Immature natural killer cell (primary cell): Measurements from ENCODE around the gene LITAFD. TPM values are rescaled to one million over a fixed set of nuclear protein-coding genes. Genes with fewer than 3 reads are reported as not detected.
A peak's percentile ranks its signal among the peaks of the same experiment; 100 is the strongest.
"Not testable (repeated sequence)": the region's sequence is repeated elsewhere in the genome, so short reads cannot be mapped to it uniquely, and the experiment has no call there.

Experiments used
- DNase-seq, 3 donors: peaks; one replicate each; pipeline ENCODE4 v3.0.0; 2022; ENCODE audit warnings: mixed read lengths in 1 of 3
- H3K27ac Mint-ChIP-seq, 6 donors: one replicate each; pipeline ENCODE4 v1.8.0; 2020; ENCODE audit warnings: mixed read lengths in 6 of 6, mild to moderate bottlenecking in 5 of 6, inconsistent platforms in 4 of 6, moderate library complexity in 3 of 6
- H3K27me3 Mint-ChIP-seq, 3 donors: one replicate each; pipeline ENCODE4 v1.8.0; 2020 to 2021; ENCODE audit warnings: low read depth in 3 of 3, mild to moderate bottlenecking in 3 of 3, mixed read lengths in 3 of 3, moderate library complexity in 3 of 3, inconsistent platforms in 1 of 3
- H3K36me3 Mint-ChIP-seq, 3 donors: one replicate each; pipeline ENCODE4 v1.8.0; 2020; ENCODE audit warnings: mixed read lengths in 3 of 3, inconsistent platforms in 2 of 3, mild to moderate bottlenecking in 2 of 3
- H3K4me1 Mint-ChIP-seq, 2 donors: one replicate each; pipeline ENCODE4 v1.8.0; 2020; ENCODE audit warnings: inconsistent platforms in 2 of 2, mild to moderate bottlenecking in 2 of 2, mixed read lengths in 2 of 2, moderate library complexity in 1 of 2
- H3K4me3 Mint-ChIP-seq, 5 donors: one replicate each; pipeline ENCODE4 v1.8.0; 2020; ENCODE audit warnings: mild to moderate bottlenecking in 5 of 5, mixed read lengths in 5 of 5, inconsistent platforms in 3 of 5, moderate library complexity in 3 of 5
- H3K9me3 Mint-ChIP-seq, 6 donors: one replicate each; pipeline ENCODE4 v1.8.0; 2020; ENCODE audit warnings: mild to moderate bottlenecking in 6 of 6, mixed read lengths in 6 of 6, inconsistent platforms in 4 of 6, moderate library complexity in 3 of 6
- polyA plus RNA-seq, 3 donors: library from polyadenylated mRNA; unstranded; fragments of 300-500 nt; fragmentation: Illumina TruSeq; gene quantifications; one replicate each; pipeline ENCODE4 v1.2.3, GENCODE V29; 2021

Gene LITAFD
- polyA plus RNA-seq, 3 donors from 2014 or later: not detected

DNA sequence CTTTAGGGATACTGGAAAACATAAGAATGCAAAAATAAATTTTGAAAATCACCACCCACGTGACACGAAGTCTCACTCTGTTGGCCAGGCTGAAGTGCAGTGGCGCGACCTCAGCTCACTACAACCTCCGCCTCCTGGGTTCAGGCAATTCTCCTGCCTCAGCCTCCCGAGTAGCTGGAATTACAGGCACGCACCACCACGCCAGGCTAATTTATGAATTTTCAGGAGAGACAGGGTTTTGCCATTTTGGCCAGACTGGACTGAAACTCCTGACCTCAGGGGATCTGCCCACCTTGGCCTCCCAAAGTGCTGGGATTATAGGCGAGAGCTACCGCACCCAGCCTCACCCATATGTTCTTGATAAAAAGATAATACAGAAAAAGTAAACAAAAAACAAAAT lies 35.2 kb downstream of the LITAFD start:
- not testable (repeated sequence) for H3K4me3 Mint-ChIP-seq, H3K27ac Mint-ChIP-seq, DNase-seq, H3K9me3 Mint-ChIP-seq, H3K27me3 Mint-ChIP-seq
- Mint-ChIP-seq H3K4me1 (peaks cover 47 to 67% of the 10 kb centered on the region in 2 donors), H3K36me3 (peaks cover 19 to 68% (median 34%) of the 10 kb centered on the region in 3 donors)

DNA sequence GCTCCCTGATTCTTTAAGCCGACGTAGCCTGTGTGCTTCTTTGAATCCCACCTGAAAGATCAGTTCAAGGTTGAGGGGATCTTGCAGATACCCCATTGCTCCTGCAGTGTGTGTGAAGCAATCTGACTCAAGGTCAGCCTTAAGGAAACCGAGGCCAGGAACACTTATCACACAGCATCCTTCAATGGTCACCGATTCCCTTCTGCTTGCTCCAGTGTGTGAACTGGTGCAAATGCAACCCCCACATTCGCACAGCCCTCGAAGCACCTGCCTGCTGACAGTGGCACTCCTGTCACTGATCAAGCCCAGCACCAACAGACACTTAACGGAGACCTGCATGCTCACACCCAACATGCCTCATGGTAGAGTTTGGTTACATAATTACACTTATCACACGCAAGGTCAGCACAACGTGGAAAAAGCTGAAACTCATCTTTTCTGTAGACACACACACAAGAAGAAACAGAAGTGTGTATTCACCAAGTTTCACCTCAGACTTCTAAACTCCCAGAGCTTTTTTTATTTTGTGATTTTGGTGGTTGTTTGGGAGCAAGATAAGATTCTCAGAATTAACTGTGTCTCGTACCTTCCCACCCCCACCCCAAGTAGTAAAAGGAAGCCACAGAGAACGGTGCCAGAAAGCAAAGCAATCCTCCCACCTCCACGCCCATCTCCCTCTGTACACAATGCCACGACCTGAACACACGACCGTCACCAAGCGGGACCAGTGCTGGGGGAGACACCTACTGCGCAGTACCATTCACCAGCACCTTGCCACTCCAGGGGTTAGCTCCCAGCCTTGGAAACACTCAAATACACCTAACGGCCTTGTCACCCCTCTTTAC lies 37.2 kb downstream of the LITAFD start:
- Mint-ChIP-seq H3K27ac (peak overlapping the region in 5 of 6 donors; percentile 0 to 49 (median 41)), H3K4me3 (peak overlapping the region in 2 of 5 donors; percentile 18 to 24), H3K36me3 (peaks cover 14 to 60% (median 32%) of the 10 kb centered on the region in 3 donors), H3K27me3 (peaks cover 7 to 9% (median 9%) of the 10 kb centered on the region in 3 donors), H3K9me3 (no peaks in the 10 kb centered on the region), H3K4me1 (peaks cover 49 to 63% of the 10 kb centered on the region in 2 donors)
- no peak for DNase-seq

GRCh38 chr16:8919934-8920462 lies 37.8 kb downstream of the LITAFD start:
- Mint-ChIP-seq H3K36me3 (peaks cover 12 to 56% (median 30%) of the 10 kb centered on the region in 3 donors), H3K27ac (peak overlapping the region in 5 of 6 donors; percentile 0 to 49 (median 41)), H3K4me3 (peak overlapping the region in 1 of 5 donors; percentile 24), H3K9me3 (no peaks in the 10 kb centered on the region), H3K27me3 (peaks cover 5 to 10% (median 7%) of the 10 kb centered on the region in 3 donors), H3K4me1 (peaks cover 47 to 63% of the 10 kb centered on the region in 2 donors)
- no peak for DNase-seq

GRCh38 chr16:8920645-8921346 lies 38.6 kb downstream of the LITAFD start:
- peak overlapping the region in 2 of 6 donors; percentile 7 to 12 for H3K27ac Mint-ChIP-seq
- H3K9me3 Mint-ChIP-seq: no peaks in the 10 kb centered on the region
- H3K4me3 Mint-ChIP-seq: no peak overlapping the region
- peaks cover 10 to 53% (median 28%) of the 10 kb centered on the region in 3 donors for H3K36me3 Mint-ChIP-seq
- peaks cover 42 to 62% of the 10 kb centered on the region in 2 donors for H3K4me1 Mint-ChIP-seq
- DNase-seq: no peak
- H3K27me3 Mint-ChIP-seq: peaks cover 4 to 10% (median 7%) of the 10 kb centered on the region in 3 donors

DNA sequence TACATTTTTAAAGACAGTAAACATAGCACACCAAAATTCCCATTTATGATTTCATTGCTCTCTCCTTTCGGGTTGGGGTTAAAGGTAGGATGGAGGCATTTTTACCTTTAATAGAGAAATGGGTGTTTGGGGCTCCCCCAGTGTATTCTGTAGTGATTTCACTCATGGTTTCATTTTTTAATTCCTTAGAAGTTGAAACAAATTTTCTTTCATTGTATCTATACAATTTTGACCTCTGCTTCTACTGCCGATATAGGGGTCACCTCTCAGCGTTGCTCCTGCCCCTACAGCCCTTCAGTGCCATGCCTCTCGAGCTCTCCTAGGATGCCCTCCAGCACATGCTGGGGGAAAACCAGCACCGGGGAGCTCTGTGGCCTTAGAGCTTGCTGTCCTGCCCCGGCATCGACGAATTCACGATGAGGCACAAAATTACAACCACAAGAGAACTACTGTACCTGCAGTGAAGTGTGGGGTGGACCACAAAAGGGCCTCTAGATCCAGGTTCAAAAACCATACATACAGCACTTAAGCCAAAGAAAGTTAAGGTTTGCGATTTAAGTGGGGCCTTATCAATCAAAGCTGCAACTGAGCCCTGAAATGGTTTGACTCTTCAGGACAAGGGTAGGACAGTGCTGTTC lies 39.3 kb downstream of the LITAFD start:
- H3K27me3 Mint-ChIP-seq: peaks cover 4 to 10% (median 7%) of the 10 kb centered on the region in 3 donors
- H3K4me1 Mint-ChIP-seq: peaks cover 39 to 58% of the 10 kb centered on the region in 2 donors
- H3K9me3 Mint-ChIP-seq: no peaks in the 10 kb centered on the region
- peak overlapping the region in 2 of 6 donors; percentile 7 to 12 for H3K27ac Mint-ChIP-seq
- H3K4me3 Mint-ChIP-seq: no peak overlapping the region
- DNase-seq: no peak
- H3K36me3 Mint-ChIP-seq: peaks cover 10 to 46% (median 29%) of the 10 kb centered on the region in 3 donors

DNA sequence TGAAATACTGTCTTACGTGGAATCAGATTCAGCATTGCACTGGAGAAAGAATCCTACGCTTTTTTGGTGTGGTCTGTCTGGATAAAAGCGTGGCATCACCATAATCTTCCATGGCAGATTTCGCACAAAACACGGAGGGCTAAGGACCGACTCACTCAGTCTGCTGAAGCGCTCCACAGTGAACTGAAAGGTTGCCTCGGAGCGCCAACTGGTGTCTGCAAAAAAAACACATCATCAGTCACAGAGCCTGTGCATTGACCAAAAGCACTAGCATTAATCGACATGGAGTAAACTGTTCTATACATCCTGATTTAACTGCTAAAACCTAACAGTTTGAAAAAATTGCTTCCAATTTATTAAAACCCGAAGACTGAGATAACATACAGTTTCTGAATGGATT lies 41.0 kb downstream of the LITAFD start:
- H3K4me3 Mint-ChIP-seq: no peak overlapping the region
- H3K36me3 Mint-ChIP-seq: peaks cover 5 to 36% (median 23%) of the 10 kb centered on the region in 3 donors
- no peaks in the 10 kb centered on the region for H3K9me3 Mint-ChIP-seq
- peak overlapping the region in 1 of 6 donors; percentile 51 for H3K27ac Mint-ChIP-seq
- DNase-seq: no peak
- peaks cover 4 to 7% (median 6%) of the 10 kb centered on the region in 3 donors for H3K27me3 Mint-ChIP-seq
- peaks cover 47 to 67% of the 10 kb centered on the region in 2 donors for H3K4me1 Mint-ChIP-seq

- Mint-ChIP-seq H3K27me3 (peaks cover 4 to 6% (median 4%) of the 10 kb centered on the region in 3 donors), H3K4me1 (peaks cover 42 to 67% of the 10 kb centered on the region in 2 donors), H3K36me3 (peaks cover 5 to 34% (median 14%) of the 10 kb centered on the region in 3 donors), H3K9me3 (no peaks in the 10 kb centered on the region), H3K4me3 (no peak overlapping the region), H3K27ac (peak overlapping the region in 4 of 6 donors; percentile 4 to 73 (median 36))
- no peak for DNase-seq
Observed at GRCh38 chr16:8924214-8924613, 42.1 kb downstream of the LITAFD start.

DNA sequence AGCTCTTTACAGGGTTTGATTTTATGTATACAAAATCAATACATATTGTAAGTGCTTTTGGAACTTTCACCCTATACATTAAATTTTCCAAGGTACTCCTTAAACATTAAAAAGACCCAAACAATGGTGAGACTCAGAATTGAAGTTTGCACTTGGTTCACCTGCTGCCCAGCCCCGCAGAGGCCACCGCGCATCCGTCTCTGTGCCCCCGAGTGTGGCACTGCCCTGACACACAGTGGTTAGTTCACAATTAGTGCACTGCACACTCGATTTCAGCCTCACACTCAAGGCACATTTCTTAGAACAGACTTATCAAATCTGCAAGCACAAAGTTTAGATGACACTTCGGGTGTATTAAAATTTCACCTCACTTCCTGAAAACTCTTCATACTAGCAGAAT lies 43.3 kb downstream of the LITAFD start:
- peaks cover 39 to 69% of the 10 kb centered on the region in 2 donors for H3K4me1 Mint-ChIP-seq
- no peaks in the 10 kb centered on the region for H3K9me3 Mint-ChIP-seq
- H3K4me3 Mint-ChIP-seq: no peak overlapping the region
- H3K27me3 Mint-ChIP-seq: peaks cover 0 to 2% (median 0%) of the 10 kb centered on the region in 3 donors
- H3K27ac Mint-ChIP-seq: no peak overlapping the region
- peaks cover 5 to 28% (median 9%) of the 10 kb centered on the region in 3 donors for H3K36me3 Mint-ChIP-seq
- no peak for DNase-seq

- Mint-ChIP-seq H3K36me3 (peaks cover 0 to 19% (median 9%) of the 10 kb centered on the region in 3 donors), H3K27me3 (peaks cover 0 to 2% (median 1%) of the 10 kb centered on the region in 3 donors), H3K9me3 (no peaks in the 10 kb centered on the region), H3K27ac (no peak overlapping the region), H3K4me3 (no peak overlapping the region), H3K4me1 (peaks cover 46 to 79% of the 10 kb centered on the region in 2 donors)
- DNase-seq: no peak
Observed at GRCh38 chr16:8926827-8927226, 44.7 kb downstream of the LITAFD start.

- H3K4me3 Mint-ChIP-seq: no peak overlapping the region
- H3K9me3 Mint-ChIP-seq: no peaks in the 10 kb centered on the region
- H3K4me1 Mint-ChIP-seq: peaks cover 52 to 88% of the 10 kb centered on the region in 2 donors
- peaks cover 0 to 17% (median 9%) of the 10 kb centered on the region in 3 donors for H3K36me3 Mint-ChIP-seq
- no peak overlapping the region for H3K27ac Mint-ChIP-seq
- peaks cover 2 to 6% (median 2%) of the 10 kb centered on the region in 3 donors for H3K27me3 Mint-ChIP-seq
- no peak for DNase-seq
Observed at GRCh38 chr16:8928467-8928957, 46.4 kb downstream of the LITAFD start.

DNA sequence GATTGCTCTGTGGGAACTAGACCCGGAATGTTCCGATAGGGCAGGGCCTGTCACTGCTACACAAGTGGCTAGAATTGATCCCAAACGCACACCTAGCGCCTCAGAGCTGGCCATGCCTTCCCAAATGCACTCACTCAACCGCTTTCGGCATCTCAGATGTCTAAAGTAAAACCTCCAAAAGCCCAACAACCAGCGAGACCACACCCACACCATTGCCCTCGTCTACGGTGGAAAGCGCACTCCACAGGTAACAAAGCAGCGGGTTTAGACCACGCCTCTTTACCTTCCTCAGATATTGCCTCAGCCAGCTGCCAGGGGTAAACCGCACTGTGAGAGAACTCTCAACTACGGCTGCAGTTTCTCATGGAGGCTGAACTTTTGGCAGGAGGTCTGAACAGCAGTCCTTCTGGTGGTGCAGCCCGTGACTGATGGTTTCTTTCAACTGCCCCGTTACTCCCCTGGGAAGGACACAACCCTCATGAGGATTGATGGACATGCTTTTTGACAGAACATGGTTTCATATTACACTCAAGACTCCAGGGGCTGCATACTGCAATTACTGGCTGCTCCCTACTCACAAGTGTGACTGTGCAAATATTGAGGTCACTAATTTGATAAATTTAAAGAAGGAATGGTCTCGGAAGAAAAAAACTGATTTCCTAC lies 47.1 kb downstream of the LITAFD start:
- peaks cover 0 to 16% (median 9%) of the 10 kb centered on the region in 3 donors for H3K36me3 Mint-ChIP-seq
- no peaks in the 10 kb centered on the region for H3K9me3 Mint-ChIP-seq
- DNase-seq: no peak
- peaks cover 52 to 88% of the 10 kb centered on the region in 2 donors for H3K4me1 Mint-ChIP-seq
- H3K4me3 Mint-ChIP-seq: no peak overlapping the region
- H3K27me3 Mint-ChIP-seq: peaks cover 2 to 6% (median 2%) of the 10 kb centered on the region in 3 donors
- H3K27ac Mint-ChIP-seq: no peak overlapping the region

DNA sequence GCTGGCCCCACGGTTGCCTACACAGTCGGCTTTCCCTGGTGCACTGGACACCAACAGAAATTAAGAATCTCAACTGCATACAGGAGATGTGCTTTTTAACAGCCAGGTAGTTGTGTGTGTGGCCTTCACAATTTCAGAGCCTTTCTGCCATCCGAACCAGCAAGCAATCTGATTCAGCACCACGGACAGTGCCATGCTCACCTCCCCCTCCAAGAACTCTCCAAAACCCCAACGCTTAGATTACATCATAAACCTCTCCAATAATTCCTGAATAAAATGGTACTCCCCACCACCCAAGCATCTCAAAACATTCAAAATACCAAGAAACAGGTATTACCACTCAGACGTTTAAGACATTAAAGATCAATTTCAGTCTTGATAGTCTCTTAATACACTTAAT lies 49.7 kb downstream of the LITAFD start:
- peak; percentile 35 to 53 (median 44) for DNase-seq
- peaks cover 67 to 93% of the 10 kb centered on the region in 2 donors for H3K4me1 Mint-ChIP-seq
- no peaks in the 10 kb centered on the region for H3K9me3 Mint-ChIP-seq
- peak overlapping the region in 1 of 6 donors; percentile 40 for H3K27ac Mint-ChIP-seq
- H3K4me3 Mint-ChIP-seq: peak overlapping the region in 1 of 5 donors; percentile 5
- peaks cover 0 to 14% (median 0%) of the 10 kb centered on the region in 3 donors for H3K36me3 Mint-ChIP-seq
- peaks cover 0 to 6% (median 2%) of the 10 kb centered on the region in 3 donors for H3K27me3 Mint-ChIP-seq
